GM18858 (cell line): ENCODE data around the gene PIAS4.

Source experiments
- ATAC-seq: cut with Tn5 transposase; IDR thresholded peaks from one replicate; pipeline ENCODE4 v1.9.1; 2021; ENCODE audit not compliant: unreplicated experiment

Gene PIAS4

DNA sequence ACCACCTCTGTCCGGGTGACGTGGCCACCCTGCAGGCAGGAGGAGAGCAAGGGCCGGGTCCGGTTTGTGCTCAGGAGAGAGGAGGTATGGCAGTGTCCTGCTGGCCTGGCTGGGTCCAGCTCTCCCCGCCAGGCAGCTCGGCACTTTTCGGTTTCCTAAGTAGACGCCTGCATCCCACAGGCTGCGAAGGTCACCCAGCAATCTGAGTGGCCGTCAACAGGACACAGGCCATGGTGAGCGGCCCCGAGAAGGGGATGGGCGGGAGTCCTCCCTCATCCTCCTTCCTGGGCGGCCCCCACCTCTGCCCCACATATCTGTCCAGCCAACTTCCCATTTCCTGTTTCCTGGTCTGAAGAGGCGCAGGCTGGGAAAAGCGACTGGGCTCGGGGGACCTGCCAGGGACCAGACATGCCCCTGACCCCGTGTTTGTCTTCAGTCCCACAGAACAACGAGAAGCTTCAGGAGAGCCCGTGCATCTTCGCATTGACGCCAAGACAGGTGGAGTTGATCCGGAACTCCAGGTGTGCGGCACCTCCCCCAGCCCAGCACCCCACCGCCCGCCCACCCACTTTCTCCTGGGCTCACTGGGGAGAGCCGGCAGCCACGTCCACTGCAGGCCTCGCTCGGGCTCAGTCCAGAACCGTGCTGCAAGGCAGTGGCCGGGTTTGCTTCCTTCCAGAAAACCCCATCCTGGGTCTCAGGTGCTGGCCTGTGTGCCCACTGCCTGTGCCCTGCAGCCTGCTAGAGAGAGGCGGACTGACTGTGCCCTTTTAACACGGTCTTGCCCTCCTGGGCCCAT lies 16.3 kb downstream of the PIAS4 start:
- no peak for ATAC-seq

DNA sequence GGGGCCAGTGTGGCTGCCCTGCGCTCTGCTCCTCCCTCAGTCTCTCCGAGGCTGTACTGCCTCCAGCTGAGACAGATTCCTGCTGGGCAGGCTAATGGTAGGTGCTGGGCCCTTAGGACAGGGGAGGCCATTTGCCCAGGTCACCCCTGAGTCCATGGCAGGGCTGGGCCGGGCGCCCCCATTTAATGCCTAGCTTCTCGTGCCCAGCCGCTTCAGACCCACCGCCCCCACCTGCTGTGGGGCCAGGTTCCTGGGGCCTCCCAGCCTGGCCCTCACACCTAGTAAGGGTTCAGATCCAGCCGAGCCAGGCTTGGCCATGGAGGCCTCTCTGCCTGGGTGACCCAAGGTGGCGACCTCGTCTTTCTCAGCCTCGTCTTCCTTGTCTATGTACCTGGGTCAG lies 17.8 kb downstream of the PIAS4 start:
- no peak for ATAC-seq

DNA sequence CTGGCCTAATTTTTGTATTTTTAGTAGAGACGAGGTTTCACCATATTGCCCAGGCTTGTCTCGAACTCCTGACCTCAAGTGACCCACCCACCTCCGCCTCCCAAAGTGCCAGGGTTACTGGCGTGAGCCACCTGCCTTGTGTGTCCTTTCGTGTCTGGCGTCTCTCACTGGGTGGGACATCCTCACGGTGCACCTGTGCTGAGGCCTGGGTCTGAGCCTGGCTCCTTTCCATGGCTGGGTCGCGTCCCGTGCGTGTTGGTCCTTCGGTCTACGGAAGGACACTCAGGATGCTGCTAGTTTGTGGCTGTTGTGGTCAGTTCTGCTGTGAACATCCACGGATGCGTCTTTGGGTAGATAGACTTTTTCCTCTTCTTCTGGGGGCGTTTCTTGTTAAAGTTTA lies 19.6 kb downstream of the PIAS4 start:
- ATAC-seq = no peak

DNA sequence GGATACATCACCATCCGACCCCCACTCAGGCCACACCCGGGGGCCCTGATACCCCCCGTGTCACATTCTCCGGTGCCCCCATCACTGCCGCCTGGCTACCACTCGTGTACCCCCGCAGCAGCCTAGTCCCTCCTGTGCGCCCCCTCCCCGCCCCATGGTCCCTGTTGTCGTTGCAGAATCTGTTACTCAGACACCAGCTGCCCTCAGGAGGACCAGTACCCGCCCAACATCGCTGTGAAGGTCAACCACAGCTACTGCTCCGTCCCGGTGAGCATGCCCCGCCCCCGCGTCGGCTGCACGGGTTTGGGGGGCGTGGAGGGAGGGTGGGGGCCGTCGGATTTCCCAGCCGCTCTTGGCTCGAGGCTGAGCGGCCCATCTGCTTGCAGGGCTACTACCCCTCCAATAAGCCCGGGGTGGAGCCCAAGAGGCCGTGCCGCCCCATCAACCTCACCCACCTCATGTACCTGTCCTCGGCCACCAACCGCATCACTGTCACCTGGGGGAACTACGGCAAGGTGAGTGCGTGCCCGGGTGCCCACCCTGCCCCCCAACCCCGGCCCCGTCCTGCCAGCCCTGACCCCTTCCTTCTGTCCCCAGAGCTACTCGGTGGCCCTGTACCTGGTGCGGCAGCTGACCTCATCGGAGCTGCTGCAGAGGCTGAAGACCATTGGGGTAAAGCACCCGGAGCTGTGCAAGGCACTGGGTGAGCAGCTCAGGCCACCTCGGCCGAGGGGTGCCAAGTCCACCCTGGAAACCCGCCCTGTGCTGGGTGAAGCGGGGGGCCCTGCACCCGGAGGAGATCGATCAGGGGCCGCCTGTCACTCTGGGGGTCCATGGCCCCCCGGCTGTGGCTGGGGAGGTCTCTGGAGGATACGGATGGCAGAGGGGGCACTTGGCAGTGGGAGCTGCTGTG lies 21.1 kb downstream of the PIAS4 start:
- ATAC-seq = no peak

DNA sequence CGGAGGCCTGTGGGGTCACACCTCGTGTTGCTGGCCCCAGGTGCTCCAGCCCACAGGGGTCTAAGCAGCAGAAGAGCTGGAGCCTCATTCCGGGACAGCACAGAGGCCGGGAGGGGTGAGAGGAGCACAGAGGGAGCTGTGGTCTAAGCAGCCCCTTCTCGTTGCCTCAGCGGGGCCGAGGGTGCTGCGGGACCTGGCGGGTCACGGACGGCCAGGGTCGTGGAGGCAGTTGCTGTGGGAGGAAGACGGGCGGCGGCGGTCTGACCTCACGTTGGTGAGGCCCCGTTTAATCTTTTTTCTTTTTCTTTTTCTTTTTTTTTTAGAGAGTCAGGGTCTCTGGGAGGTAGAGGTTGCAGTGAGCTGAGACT lies 21.7 kb downstream of the PIAS4 start:
- ATAC-seq = no peak

DNA sequence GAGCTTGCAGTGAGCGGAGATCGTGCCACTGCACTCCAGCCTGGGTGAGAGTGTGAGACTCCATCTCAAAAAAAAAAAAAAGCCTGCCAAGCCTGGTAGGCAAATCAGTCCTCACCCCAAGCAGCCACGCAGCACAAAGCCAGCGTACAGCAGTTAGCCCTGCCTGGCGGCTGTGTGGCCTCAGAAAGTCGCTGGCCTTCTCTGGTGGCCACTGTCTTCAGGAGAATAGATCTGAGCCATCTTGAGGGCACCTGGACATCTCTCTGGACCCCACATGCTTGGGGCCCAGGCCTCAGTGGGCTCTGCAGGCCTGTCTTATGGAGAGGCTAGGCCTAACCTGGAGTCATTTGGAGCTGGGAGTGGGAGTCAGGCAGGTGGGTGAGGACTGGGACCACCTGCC lies 23.0 kb downstream of the PIAS4 start:
- ATAC-seq = no peak

DNA sequence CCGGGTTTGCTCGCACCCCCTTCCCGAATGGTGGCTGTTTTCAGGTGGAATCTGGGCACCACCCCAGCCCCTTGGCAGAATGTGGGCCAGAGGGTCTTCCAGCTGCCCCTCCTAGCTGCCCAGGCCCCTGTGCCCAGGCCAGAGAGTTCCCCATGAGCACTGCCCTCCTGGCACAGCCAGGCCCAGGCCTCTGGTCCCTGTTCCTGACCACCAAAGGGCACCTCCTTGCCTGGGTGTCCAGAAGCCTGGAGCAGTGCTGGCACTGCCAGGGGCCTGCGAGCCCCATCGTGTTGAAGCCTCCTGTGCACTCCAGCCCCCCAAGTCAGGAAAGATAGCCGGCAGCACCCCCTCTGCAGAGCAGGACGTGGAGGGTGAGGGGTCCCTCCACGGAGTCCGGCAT lies 23.4 kb downstream of the PIAS4 start:
- no peak for ATAC-seq

DNA sequence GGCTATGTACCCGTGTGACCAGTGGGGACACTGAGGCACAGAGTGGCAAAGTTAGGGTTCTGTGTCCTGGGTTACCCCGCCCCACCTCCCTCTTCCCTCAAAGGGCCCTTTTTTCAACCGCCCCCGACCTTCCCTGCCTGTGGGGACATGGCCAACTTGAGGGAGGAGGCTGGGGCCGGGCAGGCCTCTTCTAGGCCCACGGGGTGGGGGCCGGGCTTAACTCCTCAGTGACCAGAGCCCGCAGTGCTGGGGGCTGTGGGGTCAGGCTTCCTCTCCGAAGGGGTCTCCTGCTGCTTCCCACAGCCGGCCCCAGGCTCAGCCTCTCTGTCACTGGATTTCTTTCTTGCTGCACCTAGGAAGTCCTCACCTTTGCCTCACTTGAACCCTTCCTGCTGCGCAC lies 23.9 kb downstream of the PIAS4 start:
- no peak for ATAC-seq

DNA sequence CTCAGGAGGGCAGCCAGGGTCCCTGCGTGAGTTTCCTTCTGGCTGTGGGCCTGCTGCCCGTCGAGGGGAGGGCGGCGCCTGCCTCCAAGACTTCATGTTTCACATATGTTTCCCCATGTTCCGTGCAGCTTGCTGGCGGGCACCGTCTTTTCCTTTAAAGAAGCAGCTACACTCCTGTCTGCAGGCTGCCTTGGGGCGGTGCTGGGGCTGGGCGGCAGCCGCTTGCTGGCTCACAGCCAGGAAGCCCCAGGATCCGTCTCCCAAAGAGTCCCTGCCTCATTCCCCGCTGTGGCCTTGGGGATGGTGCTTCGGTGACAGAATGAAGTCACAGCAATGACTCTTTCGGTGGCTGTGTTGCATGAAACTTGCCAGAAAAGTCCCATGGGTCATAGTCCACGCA lies 24.9 kb downstream of the PIAS4 start:
- no peak for ATAC-seq

DNA sequence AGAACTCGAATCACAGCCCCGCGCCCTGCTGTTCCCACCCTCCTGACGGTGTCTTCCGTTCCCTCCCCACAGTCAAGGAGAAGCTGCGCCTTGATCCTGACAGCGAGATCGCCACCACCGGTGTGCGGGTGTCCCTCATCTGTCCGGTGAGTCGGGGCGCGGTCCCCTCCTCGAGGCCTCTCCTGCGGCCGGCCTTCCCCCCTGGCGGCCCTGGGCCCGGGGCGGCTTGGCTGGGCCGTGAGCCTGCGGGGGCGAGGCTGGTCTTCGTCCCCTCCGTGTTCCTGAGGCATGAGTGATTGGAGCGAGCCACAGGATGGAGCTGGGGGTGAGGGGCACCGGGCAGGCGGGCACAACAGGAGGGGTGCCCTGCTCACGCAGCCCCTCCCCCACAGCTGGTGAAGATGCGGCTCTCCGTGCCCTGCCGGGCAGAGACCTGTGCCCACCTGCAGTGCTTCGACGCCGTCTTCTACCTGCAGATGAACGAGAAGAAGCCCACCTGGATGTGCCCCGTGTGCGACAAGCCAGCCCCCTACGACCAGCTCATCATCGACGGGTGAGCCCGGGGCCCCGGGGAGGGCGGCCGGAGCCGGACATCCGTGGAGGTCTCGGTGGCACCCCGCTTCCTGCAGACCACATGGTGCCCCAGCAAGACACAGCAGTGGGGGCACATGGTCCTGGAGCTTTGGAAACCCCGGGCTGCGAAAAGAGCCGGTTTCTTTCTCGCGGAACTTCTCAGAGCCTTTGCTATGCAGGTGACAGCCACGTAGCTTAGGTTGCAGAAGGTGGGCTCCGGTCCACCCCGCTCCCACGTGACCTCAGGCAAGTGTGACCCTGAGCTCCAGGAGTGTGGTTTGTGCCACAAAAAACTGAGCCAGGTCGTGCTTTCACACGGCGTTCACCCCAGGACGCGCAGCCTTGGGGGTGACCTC lies 25.8 kb downstream of the PIAS4 start:
- ATAC-seq = no peak

DNA sequence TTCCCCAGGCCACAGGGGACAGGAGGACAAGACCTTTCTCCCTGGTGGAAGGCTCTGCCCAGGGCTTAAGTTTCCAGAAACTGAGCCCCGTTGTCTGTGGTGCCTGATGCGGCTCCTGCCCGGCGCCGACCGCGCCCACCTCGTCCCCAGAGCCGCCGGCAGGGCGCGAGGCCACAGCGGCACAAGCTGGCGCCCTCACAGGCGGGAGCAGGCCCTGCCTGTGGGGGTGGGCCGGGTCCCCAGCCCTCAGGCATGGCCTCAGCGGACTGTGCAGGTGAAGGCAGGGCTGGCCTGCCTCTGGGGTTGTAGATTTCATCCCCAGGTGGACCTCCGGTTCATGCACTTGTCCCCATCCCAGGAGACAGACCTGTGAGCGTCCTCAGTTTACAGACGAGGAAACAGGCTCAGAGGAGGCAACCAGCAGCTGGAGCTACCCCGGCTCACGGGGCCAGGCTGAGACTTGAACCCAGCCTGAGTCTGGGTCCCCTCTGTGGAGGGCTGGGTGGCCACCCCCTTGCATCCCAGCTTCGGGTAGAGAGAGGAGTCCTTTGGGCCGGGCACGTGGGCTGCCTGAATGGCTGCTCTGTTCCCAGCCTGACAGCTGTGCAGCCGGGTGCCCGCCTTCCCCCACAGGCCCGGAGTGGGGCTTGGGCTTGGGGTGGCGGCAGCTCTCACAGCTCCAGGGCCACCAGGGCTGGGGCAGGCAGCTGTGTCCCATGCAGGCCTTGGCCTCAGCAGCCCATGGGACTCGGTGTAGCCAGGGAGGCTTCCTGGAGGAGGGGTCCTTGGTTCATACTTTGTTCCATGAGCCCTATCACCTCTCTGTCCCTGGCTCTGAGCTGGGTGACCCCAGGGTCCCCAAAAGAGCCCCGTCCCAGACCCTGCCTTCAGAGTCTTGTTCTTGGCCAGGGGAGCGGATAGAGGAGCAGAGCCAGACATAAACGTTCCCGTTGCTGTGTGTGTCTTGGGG lies 26.8 kb downstream of the PIAS4 start:
- no peak for ATAC-seq

DNA sequence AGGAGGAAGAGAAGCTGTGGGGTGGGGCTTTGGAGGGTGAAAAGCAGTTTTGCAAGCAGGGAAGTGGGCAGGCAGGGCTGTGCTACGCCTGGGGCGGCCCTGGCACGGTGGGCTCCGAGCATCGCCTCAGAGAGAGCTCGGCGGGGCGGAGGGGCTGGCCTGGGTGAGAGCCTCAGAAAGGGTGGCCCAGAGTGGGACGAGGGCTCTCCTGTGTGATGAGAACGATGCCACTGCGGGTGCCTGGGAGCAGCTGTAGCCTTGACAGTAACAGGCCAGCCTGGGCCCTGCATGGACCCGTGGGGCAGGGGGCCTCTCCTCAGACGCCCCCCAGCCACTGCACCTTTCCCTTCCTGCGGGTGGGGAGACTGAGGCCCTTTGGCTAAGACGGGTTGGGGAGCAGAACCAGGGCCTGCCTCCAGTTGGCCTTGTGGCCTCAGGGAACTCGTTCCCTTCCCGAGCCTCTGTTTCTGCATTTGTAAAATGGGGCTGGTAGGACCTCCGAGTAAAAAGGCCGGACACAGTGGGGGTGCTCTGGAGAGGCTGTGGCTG lies 27.6 kb downstream of the PIAS4 start:
- ATAC-seq = no peak

DNA sequence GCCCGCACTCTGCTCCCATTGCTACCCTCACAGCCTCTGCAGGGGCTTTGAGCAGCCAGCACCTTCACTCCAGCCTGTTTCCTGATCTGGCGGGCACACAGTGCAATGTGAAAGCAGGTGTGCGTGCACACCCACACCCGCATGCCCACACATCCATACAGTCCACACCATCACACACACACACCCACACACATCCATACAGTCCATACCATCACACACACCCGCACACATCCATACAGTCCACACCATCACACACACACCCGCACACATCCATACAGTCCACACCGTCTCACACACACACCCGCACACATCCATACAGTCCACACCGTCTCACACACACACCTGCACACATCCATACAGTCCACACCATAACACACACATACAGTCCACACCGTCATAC lies 28.0 kb downstream of the PIAS4 start:
- no peak for ATAC-seq

DNA sequence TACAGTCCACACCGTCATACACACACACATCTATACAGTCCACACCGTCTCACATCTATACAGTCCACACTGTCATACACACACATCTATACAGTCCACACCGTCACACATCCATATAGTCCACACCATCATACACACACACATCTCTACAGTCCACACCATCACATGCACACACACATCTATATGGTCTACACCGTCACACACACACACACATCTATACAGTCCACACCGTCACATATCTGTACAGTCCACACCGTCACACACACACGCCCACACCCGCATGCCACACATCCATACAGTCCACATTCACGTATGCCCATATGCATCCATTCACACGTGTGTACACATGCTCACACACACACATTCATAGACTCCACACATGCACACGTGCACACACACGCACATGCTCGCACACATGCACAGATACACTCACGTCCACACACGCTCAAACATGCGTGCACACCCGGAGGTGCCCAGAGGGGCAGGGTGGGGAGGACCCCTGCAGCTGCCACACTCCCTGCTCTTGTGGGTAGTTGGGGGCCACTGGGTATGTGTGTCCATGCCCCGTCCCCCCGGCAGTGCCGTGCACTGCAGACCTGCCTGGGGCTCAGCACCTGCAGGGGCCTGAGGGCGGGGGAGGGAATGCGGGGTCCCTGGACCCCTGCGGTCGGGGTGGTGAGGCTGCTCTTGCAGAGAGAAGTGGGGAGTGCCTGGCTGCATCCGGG lies 29.2 kb downstream of the PIAS4 start:
- ATAC-seq = no peak

DNA sequence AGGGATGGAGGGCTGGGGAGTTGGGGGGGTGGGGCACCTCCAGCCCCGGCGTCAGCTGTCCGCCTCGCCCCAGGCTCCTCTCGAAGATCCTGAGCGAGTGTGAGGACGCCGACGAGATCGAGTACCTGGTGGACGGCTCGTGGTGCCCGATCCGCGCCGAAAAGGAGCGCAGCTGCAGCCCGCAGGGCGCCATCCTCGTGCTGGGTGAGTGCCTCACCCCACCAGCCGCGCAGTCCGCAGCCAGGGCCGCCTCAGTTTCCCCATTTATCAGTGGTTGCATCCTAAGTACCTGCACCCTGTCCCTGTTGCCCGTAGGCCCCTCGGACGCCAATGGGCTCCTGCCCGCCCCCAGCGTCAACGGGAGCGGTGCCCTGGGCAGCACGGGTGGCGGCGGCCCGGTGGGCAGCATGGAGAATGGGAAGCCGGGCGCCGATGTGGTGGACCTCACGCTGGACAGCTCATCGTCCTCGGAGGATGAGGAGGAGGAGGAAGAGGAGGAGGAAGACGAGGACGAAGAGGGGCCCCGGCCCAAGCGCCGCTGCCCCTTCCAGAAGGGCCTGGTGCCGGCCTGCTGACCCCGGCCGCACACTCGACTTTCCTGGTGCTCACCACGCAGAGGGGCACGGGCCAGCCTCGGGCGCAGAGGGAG lies 29.9 kb downstream of the PIAS4 start:
- ATAC-seq = no peak

DNA sequence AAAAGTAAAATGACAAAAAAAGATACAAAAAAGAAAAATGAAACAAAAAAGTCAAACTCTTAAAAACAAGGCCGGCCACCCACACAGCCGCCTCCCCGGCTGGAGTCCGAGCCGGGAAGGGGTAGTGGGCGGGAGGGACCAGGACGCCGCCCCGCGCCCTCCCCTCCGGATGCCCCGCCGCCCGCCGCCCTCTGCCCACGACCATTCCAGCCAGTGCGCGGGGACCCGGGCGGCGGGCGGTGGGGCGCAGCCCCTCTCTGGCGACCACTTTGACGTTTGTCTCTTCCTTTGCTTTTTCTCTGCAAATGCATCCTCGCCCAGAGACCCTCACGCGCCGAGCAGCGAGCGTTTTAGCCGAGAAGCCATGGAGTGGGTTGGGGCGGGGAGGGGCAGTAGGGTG lies 30.5 kb downstream of the PIAS4 start:
- no peak for ATAC-seq

DNA sequence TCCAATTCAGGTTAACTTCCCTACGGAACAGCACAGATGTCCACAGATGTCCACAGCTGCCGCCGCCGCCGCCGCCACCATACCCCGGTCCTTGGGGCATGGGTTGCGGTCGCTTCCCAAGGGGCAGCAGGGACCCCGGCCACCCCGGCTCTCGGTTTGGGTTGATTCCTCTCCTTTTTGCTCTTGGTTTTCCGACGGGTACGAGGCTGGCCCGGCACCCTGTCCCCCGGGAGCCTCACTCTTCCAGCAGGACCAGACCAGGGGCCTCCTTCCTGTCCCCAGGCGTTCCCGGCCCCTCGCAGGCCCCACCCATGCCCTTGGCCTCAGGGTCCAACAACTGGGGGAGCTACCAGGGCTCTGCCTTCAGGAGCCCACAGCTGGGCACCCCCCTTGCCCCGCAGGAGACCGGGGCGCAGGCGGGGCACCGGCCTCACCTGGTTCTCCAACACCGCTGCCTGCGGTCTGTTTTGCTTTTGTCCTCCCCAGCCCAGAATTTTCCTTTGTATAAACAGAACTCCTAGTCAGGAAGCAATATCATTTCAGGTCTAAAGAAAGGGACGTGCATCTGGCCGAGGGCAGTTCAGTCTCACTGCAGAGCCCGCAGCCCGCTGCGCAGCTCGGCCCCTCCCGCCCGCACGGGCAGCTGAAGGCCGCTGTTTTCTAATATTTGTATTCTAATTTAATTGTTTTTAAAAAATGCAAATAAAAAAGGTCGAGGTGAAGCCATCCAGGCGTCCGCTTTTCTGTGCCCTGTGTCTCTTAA lies 31.3 kb downstream of the PIAS4 start:
- no peak for ATAC-seq
